GM12878 (cell line): Measurements from ENCODE around the gene DCTN4. TPM values are rescaled to one million over a fixed set of nuclear protein-coding genes. Genes with fewer than 3 reads are reported as not detected.

ENCODE experiments used
- ATAC-seq: fragments of 200-7000 bp; cut with Tn5 transposase; 3 replicates; pipeline ENCODE4 v1.9.1; 2020; ENCODE audit warnings: mild to moderate bottlenecking, moderate library complexity
- BruUV-seq: library from RNA; stranded (reverse); fragments of 400-500 nt; replicated peaks from 2 replicates; lab custom pipeline; 2021; lab: Mats Ljungman, UMichigan
- CTCF ChIA-PET: fragments of 300-600 bp; sonication (Branson Sonifier 250); formaldehyde crosslinking; extraction: SDS; loops from one replicate; lab custom pipeline; 2021; ENCODE audit warnings: inconsistent platforms; lab: Yijun Ruan, JAX
- POLR2A ChIA-PET: fragments of 350-600 bp; formaldehyde crosslinking; extraction: SDS; loops from one replicate; lab custom pipeline; 2021; ENCODE audit warnings: inconsistent platforms; lab: Charles Lee
- RAD21 ChIA-PET: fragments of 300-600 bp; sonication (Branson Sonifier 250); formaldehyde crosslinking; loops from one replicate; lab custom pipeline; 2023; ENCODE audit warnings: antibody characterized with exemption; ENCODE audit not compliant: unreplicated experiment; lab: Charles Lee
- SMC1A ChIA-PET: fragments of 300-600 bp; sonication (Branson Sonifier 250); formaldehyde crosslinking; loops from one replicate; lab custom pipeline; 2023; ENCODE audit not compliant: unreplicated experiment, uncharacterized antibody; lab: Charles Lee
- DNase-seq: peaks from one replicate; pipeline ENCODE4 v3.0.0-alpha.2; 2011; ENCODE audit warnings: low read depth, low spot score
- FAIRE-seq: peaks from 3 replicates; lab custom pipeline; 2011; peaks lifted over from hg19 to GRCh38; lab: Jason Lieb, UNC
- H2AFZ ChIP-seq: 2 replicates; pipeline ENCODE4 v1.6.0; 2011; ENCODE audit warnings: low read depth, low read length, control low read depth; ENCODE audit not compliant: control insufficient read depth
- H3K27ac ChIP-seq: 2 replicates; pipeline ENCODE4 v1.5.1; 2011; ENCODE audit warnings: control low read depth; ENCODE audit not compliant: control insufficient read depth, insufficient read depth
- H3K27me3 ChIP-seq, 2 experiments: replicated peaks in 1 of 2; 2 replicates each; pipeline versions ENCODE4 v1.6.0 to v1.6.1; 2011; ENCODE audit warnings: low read length in 1 of 2; ENCODE audit not compliant: control insufficient read depth in 2 of 2, insufficient read depth in 2 of 2
- H3K36me3 ChIP-seq, 2 experiments: 2 replicates each; pipeline ENCODE4 v1.5.1; 2011; ENCODE audit warnings: low read length in 1 of 2; ENCODE audit not compliant: control insufficient read depth in 2 of 2, insufficient read depth in 2 of 2
- H3K4me1 ChIP-seq: 2 replicates; pipeline ENCODE4 v1.6.1; 2011; ENCODE audit warnings: mild to moderate bottlenecking, low read length, moderate library complexity, mixed read lengths; ENCODE audit not compliant: control insufficient read depth, insufficient read depth
- H3K4me2 ChIP-seq: 2 replicates; pipeline ENCODE4 v1.6.0; 2011; ENCODE audit warnings: control low read depth; ENCODE audit not compliant: control insufficient read depth, insufficient read depth
- H3K4me3 ChIP-seq: fragments of 200-600 bp; sonication (generic); 2 replicates; pipeline ENCODE4 v1.5.1; 2016
- H3K79me2 ChIP-seq: 2 replicates; pipeline ENCODE4 v1.6.0; 2011; ENCODE audit warnings: low read length; ENCODE audit not compliant: control insufficient read depth, insufficient read depth
- H3K9ac ChIP-seq: 2 replicates; pipeline ENCODE4 v1.8.0; 2011; ENCODE audit warnings: low read length, control low read depth, mixed read lengths; ENCODE audit not compliant: control insufficient read depth, insufficient read depth
- H3K9me3 ChIP-seq: replicated peaks from 3 replicates; pipeline ENCODE4 v1.5.1; 2011; ENCODE audit warnings: mild to moderate bottlenecking, low read length; ENCODE audit not compliant: control insufficient read depth, insufficient read depth
- H4K20me1 ChIP-seq: 2 replicates; pipeline ENCODE4 v1.6.0; 2011; ENCODE audit not compliant: control insufficient read depth, insufficient read depth
- BRCA1 ChIP-seq: IDR thresholded peaks from 2 replicates; pipeline ENCODE4 v1.6.1; 2011; ENCODE audit warnings: low read depth, low read length, improper control_type of control experiment
- FOS ChIP-seq: IDR thresholded peaks from 3 replicates; pipeline ENCODE4 v1.6.1; 2011; ENCODE audit warnings: borderline replicate concordance; ENCODE audit not compliant: insufficient read length; ENCODE audit errors: extremely low read depth
- PML ChIP-seq: IDR thresholded peaks from 2 replicates; pipeline ENCODE4 v1.6.1; 2012; ENCODE audit warnings: low read length, inconsistent platforms
- POLR2AphosphoS2 ChIP-seq: IDR thresholded peaks from 2 replicates; pipeline ENCODE4 v1.6.1; 2011; ENCODE audit warnings: low read depth, mild to moderate bottlenecking, low read length, improper control_type of control experiment, moderate library complexity
- SMAD1 ChIP-seq: fragments of 450-650 bp; IDR thresholded peaks from 2 replicates; pipeline ENCODE4 v1.6.1; 2018; ENCODE audit warnings: mild to moderate bottlenecking, low read depth; ENCODE audit not compliant: partially characterized antibody
- TCF12 ChIP-seq: IDR thresholded peaks from 2 replicates; pipeline ENCODE4 v1.6.1; 2011; ENCODE audit warnings: low read depth, mild to moderate bottlenecking, low read length
- WRNIP1 ChIP-seq: IDR thresholded peaks from 2 replicates; pipeline ENCODE4 v1.6.1; 2011; ENCODE audit warnings: low read depth, low read length, improper control_type of control experiment, borderline replicate concordance
- ZBED1 ChIP-seq: IDR thresholded peaks from 2 replicates; pipeline ENCODE4 v1.6.1; 2016; ENCODE audit warnings: borderline replicate concordance
- WGBS: methylation state at CpG from one replicate; pipeline ENCODE4 v1.1.6; 2016; ENCODE audit warnings: low lambda C conversion rate; ENCODE audit not compliant: insufficient replicate concordance, insufficient coverage; ENCODE audit errors: missing lambda C conversion rate; 5-methylcytosine and 5-hydroxymethylcytosine counted together
- in situ Hi-C: fragments of 300-500 bp; cut with MboI; formaldehyde crosslinking; loops from 9 replicates; pipeline ENCODE4 v1.14.3; 2018; ENCODE audit warnings: mixed read lengths
- intact Hi-C: fragments of 100-400 bp; cut with micrococcal nuclease; formaldehyde crosslinking; loops from one replicate; pipeline ENCODE4 v1.14.2; 2022; ENCODE audit not compliant: unreplicated experiment
- polyA plus RNA-seq, 11 experiments: library from polyadenylated mRNA; depleted of rRNA in 4 of 11; unstranded in 6 of 11; stranded (reverse) in 5 of 11; fragments of >200 nt; fragmentation: Nextera tagmentation in 4 of 11; fragmentation: Illumina TruSeq in 1 of 11; extraction: Ambion mirVana in 4 of 11; extraction: Trizol in 1 of 11; gene quantifications; 1 replicate in 1 of 11; 2 replicates in 10 of 11; pipeline versions ENCODE4 v1.2.1 to v1.2.3, GENCODE V29; 2011 to 2016; ENCODE audit warnings: inconsistent platforms in 2 of 11, missing spikeins in 2 of 11, low read depth in 1 of 11
- total RNA-seq, 4 experiments: library from RNA; depleted of rRNA in 3 of 4; stranded (reverse); fragments of >200 nt in 3 of 4; fragmentation: Illumina TruSeq in 1 of 4; extraction: Trizol in 1 of 4; gene quantifications; 2 replicates each; pipeline versions ENCODE4 v1.2.1 to v1.2.3, GENCODE V29; 2013 to 2021

Gene DCTN4
- total and polyA plus RNA-seq, 10 of the 15 experiments (the other 5 are each of a cell fraction or from before 2014, with no cell fraction given), result 7.6 to 27.8 (median 18.0) TPM

DNA sequence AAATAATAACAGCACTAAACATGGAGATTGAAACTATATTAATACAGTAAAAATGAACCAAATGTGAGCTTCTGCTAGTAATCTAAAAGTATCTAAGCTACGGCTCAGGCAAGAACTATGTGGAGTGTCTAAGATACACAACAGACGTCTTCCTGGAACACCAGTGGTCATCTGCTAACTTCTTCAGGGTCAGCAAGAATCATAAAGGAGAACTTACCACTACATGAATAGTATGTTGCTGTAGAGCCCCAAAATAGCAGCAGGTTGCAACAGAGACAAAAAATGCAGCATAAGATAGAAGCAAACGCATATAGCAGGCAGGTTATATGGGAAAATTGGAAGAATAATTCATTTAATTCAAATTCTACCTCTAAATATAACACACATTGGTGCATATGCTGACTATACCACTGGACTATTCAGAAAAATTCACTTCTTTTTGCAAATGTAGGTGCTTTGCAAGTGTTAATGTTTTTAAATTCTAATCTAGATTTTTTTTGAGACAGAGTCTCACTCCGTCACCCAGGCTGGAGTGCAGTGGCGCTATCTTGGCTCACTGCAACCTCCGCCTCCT is 27.1 kb downstream of the DCTN4 start:
- Histone ChIP-seq H3K27ac (no peak overlapping the region), H3K4me1 (peaks cover 14% of the 10 kb centered on the region), H3K4me2 (no peak overlapping the region), H3K4me3 (no peak overlapping the region), H2AFZ (no peak overlapping the region), H3K36me3 (peaks cover 1 to 15% of the 10 kb centered on the region in 2 experiments), H3K9ac (no peak overlapping the region), H3K79me2 (peaks cover 13% of the 10 kb centered on the region), H4K20me1 (no peaks in the 10 kb centered on the region), H3K27me3 (no peaks in the 10 kb centered on the region), H3K9me3 (peaks cover 4% of the 10 kb centered on the region; the same call in 2 of the 3 replicates)
- DNase-seq (no peak), ATAC-seq (no peak), FAIRE-seq (no peak)
- SMC1A ChIA-PET, result interaction anchor here (1.2 to 1.3 kb wide), 3 partner anchors 10 to 74 kb away, joined by 3 to 4 read pairs (median 3); no protein-coding TSS in a partner anchor
- BruUV-seq, result no TSS peak
- TF ChIP-seq BRCA1, result no peak
- TF ChIP-seq PML, result no peak
- TF ChIP-seq FOS, result no peak
- no peak for TF ChIP-seq SMAD1
- no peak for TF ChIP-seq ZBED1
- no peak for TF ChIP-seq WRNIP1
- TF ChIP-seq TCF12, result no peak
- no peak for TF ChIP-seq POLR2AphosphoS2
- intact Hi-C loops (no loop called here), in situ Hi-C loops (no loop called here)
- POLR2A ChIA-PET, result no interaction called here
- RAD21 ChIA-PET, result no interaction called here
- 98% methylated on average over 6 of the region's 6 CpGs for WGBS
- CTCF ChIA-PET, result interaction anchor here (0.7 to 1.8 kb wide), 3 partner anchors 10 to 31 kb away, joined by 3 to 6 read pairs (median 5); partner anchors contain the start of gene RBM22
